Transverse colon (tissue), 4 donors: Measurements from ENCODE around the gene FBXL17. TPM values are rescaled to one million over a fixed set of nuclear protein-coding genes. Genes with fewer than 3 reads are reported as not detected.

Experiments used
- DNase-seq: peaks from one replicate; pipeline ENCODE4 v3.0.0-alpha.2; 2019
- H3K27ac ChIP-seq, 4 donors: fragments of 200-600 bp; sonication (generic); 2 replicates each; pipeline ENCODE4 v1.5.1; 2016 to 2018; ENCODE audit warnings: inconsistent platforms in 4 of 4
- H3K27me3 ChIP-seq: fragments of 200-600 bp; sonication (generic); 2 replicates; pipeline ENCODE4 v1.5.1; 2017; ENCODE audit warnings: inconsistent platforms
- H3K36me3 ChIP-seq, 4 donors: fragments of 200-600 bp; sonication (generic); 2 replicates each; pipeline ENCODE4 v1.5.1; 2017 to 2019; ENCODE audit warnings: inconsistent platforms in 4 of 4
- H3K4me1 ChIP-seq, 4 donors: fragments of 200-600 bp; sonication (generic); 2 replicates each; pipeline ENCODE4 v1.5.1; 2017 to 2020; ENCODE audit warnings: inconsistent platforms in 4 of 4
- H3K4me3 ChIP-seq, 4 donors: fragments of 200-600 bp; sonication (generic); 1 replicate in 1 of 4; 2 replicates in 3 of 4; pipeline versions ENCODE4 v1.5.1 to v1.6.1; 2017 to 2019; ENCODE audit warnings: inconsistent platforms in 4 of 4
- H3K9me3 ChIP-seq, 2 donors: fragments of 200-600 bp; sonication (generic); 2 replicates each; pipeline ENCODE4 v1.5.1; 2017 to 2019; ENCODE audit warnings: inconsistent platforms in 2 of 2
- EP300 ChIP-seq: sonication (generic); formaldehyde crosslinking; IDR thresholded peaks from one replicate; pipeline ENCODE4 v1.6.1; 2017; ENCODE audit warnings: antibody characterized with exemption, low read depth
- POLR2A ChIP-seq: fragments of 450-650 bp; IDR thresholded peaks from one replicate; pipeline ENCODE4 v1.6.1; 2016; ENCODE audit warnings: antibody characterized with exemption, mild to moderate bottlenecking, moderate library complexity
- POLR2AphosphoS5 ChIP-seq, 3 donors: sonication (generic); formaldehyde crosslinking; IDR thresholded peaks; one replicate each; pipeline ENCODE4 v1.6.1; 2016; ENCODE audit warnings: antibody characterized with exemption in 3 of 3
- WGBS, 2 donors: methylation state at CpG; one replicate each; pipeline ENCODE4 v1.1.5; 2018; ENCODE audit warnings: low coverage in 1 of 2; 5-methylcytosine and 5-hydroxymethylcytosine counted together
- in situ Hi-C, 4 donors: fragments of 200-750 bp; cut with MboI; loops; one replicate each; pipeline versions ENCODE4 v1.15.0 to v1.15.1; 2017; ENCODE audit warnings: low sequenced_read_pairs in 3 of 4, low pct_ligation_motif_present in 1 of 4, low pct_unique_long_range_greater_than_20kb in 1 of 4
- intact Hi-C: fragments of 100-400 bp; cut with DNase I; formaldehyde crosslinking; loops from one replicate; pipeline ENCODE4 v1.15.1; 2023; ENCODE audit warnings: low total_unique reads
- total RNA-seq, 4 donors: library from RNA; depleted of rRNA; stranded (reverse); fragments of >200 nt; gene quantifications; one replicate each; pipeline ENCODE4 v1.1.0, GENCODE V29; 2016
- TF ChIP-seq, protein P1 (sequence below), 5 experiments: fragments of 200-600 bp in 3 of 5; fragments of 450-650 bp in 2 of 5; sonication (generic) in 3 of 5; IDR thresholded peaks; 1 replicate in 2 of 5; 2 replicates in 3 of 5; pipeline ENCODE4 v1.5.1; 2016 to 2017; ENCODE audit warnings: antibody characterized with exemption in 5 of 5, inconsistent platforms in 3 of 5, mild to moderate bottlenecking in 2 of 5, moderate library complexity in 1 of 5

Gene FBXL17
- total RNA-seq, 4 donors from 2014 or later: 17.7 to 99.5 (median 24.6) TPM

DNA sequence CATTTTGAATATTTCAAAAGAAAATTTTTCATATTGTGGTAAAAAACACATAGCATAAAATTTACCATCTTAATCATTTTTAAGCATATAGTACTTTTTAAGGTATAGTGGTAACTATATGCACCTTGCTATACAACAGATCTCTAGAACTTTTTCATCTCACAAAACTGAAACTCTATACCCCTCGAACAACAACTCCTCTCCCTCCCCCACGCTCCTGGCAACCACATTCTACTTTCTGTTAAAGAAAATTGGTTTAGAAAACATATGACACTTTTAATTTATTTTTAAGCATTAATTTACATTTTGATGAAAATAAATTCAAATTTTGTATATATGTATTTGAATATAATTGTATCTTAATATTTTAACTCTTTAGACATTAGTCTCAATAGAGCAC is 563.9 kb downstream of the FBXL17 start:
- intact Hi-C loops: no loop called here
- H3K4me3 ChIP-seq: no peak overlapping the region
- no peaks in the 10 kb centered on the region for H3K4me1 ChIP-seq
- H3K9me3 ChIP-seq: no peaks in the 10 kb centered on the region
- in situ Hi-C loops: no loop called here
- no peak overlapping the region for H3K27ac ChIP-seq
- DNase-seq: no peak
- no peak for TF ChIP-seq POLR2A
- TF ChIP-seq EP300: no peak
- TF ChIP-seq, protein P1, sequence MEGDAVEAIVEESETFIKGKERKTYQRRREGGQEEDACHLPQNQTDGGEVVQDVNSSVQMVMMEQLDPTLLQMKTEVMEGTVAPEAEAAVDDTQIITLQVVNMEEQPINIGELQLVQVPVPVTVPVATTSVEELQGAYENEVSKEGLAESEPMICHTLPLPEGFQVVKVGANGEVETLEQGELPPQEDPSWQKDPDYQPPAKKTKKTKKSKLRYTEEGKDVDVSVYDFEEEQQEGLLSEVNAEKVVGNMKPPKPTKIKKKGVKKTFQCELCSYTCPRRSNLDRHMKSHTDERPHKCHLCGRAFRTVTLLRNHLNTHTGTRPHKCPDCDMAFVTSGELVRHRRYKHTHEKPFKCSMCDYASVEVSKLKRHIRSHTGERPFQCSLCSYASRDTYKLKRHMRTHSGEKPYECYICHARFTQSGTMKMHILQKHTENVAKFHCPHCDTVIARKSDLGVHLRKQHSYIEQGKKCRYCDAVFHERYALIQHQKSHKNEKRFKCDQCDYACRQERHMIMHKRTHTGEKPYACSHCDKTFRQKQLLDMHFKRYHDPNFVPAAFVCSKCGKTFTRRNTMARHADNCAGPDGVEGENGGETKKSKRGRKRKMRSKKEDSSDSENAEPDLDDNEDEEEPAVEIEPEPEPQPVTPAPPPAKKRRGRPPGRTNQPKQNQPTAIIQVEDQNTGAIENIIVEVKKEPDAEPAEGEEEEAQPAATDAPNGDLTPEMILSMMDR (IDR thresholded peaks at IDR 0.05): no peak
- TF ChIP-seq POLR2AphosphoS5 (IDR thresholded peaks at IDR 0.05): no peak
- WGBS, 2 donors: 72 to 80% methylated on average over 2 of the region's 2 CpGs
- no peaks in the 10 kb centered on the region for H3K36me3 ChIP-seq
- H3K27me3 ChIP-seq: no peaks in the 10 kb centered on the region

DNA sequence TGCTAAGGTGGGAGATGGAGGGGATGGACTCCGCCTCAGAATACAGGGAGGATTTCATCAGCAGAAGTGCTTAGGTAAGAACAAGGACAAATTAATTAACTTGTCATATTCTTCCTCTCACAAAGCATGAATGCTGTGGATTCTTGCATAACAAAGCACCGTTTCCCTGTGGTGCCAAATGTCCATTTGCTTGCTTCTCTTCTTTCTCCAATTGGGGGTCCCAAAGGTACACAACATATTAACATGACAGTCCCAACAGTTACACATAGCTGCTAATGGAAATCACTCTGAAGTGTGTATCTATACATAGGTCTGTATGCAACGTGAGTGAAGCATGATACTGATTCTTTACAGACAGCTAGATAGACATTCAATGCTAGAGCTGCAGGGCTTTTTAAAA is 564.5 kb downstream of the FBXL17 start:
- TF ChIP-seq EP300 (no peak), POLR2A (no peak), POLR2AphosphoS5 (IDR thresholded peaks at IDR 0.05) (no peak)
- TF ChIP-seq, protein P1 (IDR thresholded peaks at IDR 0.05): no peak
- no peak overlapping the region for H3K27ac ChIP-seq
- no peaks in the 10 kb centered on the region for H3K4me1 ChIP-seq
- no peaks in the 10 kb centered on the region for H3K27me3 ChIP-seq
- WGBS, 2 donors: 77 to 80% methylated on average over 3 of the region's 3 CpGs
- H3K9me3 ChIP-seq: no peaks in the 10 kb centered on the region
- in situ Hi-C loops (no loop called here), intact Hi-C loops (no loop called here)
- no peaks in the 10 kb centered on the region for H3K36me3 ChIP-seq
- DNase-seq: no peak
- no peak overlapping the region for H3K4me3 ChIP-seq

DNA sequence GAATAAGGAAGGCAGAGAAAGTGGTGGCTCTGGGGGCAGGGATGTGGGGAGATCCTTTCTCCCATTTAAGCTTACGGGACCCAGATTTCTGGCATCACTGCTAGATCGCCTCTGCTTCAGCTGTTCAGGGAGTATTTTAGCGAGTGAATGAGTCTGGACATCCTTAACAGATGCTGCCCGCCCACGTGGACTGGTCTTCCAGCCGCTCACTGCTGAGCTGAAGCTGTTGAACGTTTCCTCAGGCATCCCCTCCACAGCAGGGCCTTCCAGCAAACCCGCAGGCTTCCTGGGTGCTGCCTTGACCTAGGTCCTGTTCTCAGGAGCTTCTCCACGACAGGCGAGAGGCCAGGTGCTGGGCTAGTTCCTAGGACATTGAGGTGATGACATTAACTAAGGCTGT is 566.8 kb downstream of the FBXL17 start:
- H3K9me3 ChIP-seq: no peaks in the 10 kb centered on the region
- no peaks in the 10 kb centered on the region for H3K27me3 ChIP-seq
- no peak overlapping the region for H3K4me3 ChIP-seq
- H3K27ac ChIP-seq: no peak overlapping the region
- TF ChIP-seq EP300 (no peak), POLR2AphosphoS5 (IDR thresholded peaks at IDR 0.05) (no peak), POLR2A (no peak)
- TF ChIP-seq, protein P1 (IDR thresholded peaks at IDR 0.05): no peak
- WGBS, 2 donors: 84% methylated on average over 10 of the region's 10 CpGs; no CpG with 5 or more reads in 1 of the 2 donors
- no peak for DNase-seq
- intact Hi-C loops (no loop called here), in situ Hi-C loops (no loop called here)
- no peaks in the 10 kb centered on the region for H3K36me3 ChIP-seq
- H3K4me1 ChIP-seq: no peaks in the 10 kb centered on the region

DNA sequence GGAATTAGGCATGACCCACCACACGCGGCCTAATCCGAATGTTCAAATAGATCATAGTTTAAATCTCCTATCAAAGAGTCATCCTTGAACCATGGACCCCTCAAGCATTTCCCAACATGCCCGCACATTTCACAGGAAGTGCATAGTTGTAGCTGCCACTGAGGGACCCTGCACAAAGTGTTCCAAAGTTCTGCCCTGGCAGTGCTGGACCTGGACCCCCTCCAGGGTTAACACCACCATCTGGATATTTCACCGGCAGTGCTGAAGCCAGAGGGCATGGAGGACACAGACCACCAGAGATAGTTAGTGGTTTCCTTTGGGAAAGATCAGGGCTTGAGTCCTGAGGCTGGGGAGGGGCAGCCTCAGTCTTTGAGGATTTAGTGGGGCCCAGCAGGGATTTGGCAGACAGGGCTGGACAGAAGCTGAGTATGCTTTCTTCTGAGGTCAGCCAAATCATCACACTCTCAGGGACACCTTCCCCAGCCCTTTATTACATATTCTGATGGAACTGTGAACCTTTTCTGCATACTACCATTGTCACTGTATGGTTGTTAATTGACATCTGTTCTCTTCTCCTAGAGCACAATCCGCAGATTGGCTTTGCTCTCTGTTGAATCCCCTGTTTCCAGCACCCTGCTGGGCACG is 567.6 kb downstream of the FBXL17 start:
- DNase-seq: no peak
- H3K27me3 ChIP-seq: no peaks in the 10 kb centered on the region
- H3K36me3 ChIP-seq: no peaks in the 10 kb centered on the region
- no peak overlapping the region for H3K4me3 ChIP-seq
- intact Hi-C loops (no loop called here), in situ Hi-C loops (no loop called here)
- WGBS, 2 donors: 92% methylated on average over 2 to 7 of the region's 7 CpGs
- H3K9me3 ChIP-seq: no peaks in the 10 kb centered on the region
- no peaks in the 10 kb centered on the region for H3K4me1 ChIP-seq
- TF ChIP-seq POLR2AphosphoS5 (IDR thresholded peaks at IDR 0.05): no peak
- no peak for TF ChIP-seq EP300
- TF ChIP-seq, protein P1 (IDR thresholded peaks at IDR 0.05): no peak
- TF ChIP-seq POLR2A: no peak
- no peak overlapping the region for H3K27ac ChIP-seq
